ENCODE data around the gene PCCB. TPM values are rescaled to one million over a fixed set of nuclear protein-coding genes. Genes with fewer than 3 reads are reported as not detected.
"Not testable (repeated sequence)": the region's sequence is repeated elsewhere in the genome, so short reads cannot be mapped to it uniquely, and the experiment has no call there.

The PCCB gene
- total RNA-seq, 1 donor from 2014 or later, result 41.7 TPM

GRCh38 chr3:136247855-136248590 is 2.1 kb upstream of the PCCB start:
- Mint-ChIP-seq H3K36me3 (ENCODE audit: low read depth) (no peaks in the 10 kb centered on the region), H3K4me1 (ENCODE audit: low read depth) (peaks cover 21% of the 10 kb centered on the region), H3K27ac (no peak overlapping the region), H3K4me3 (no peak overlapping the region), H3K27me3 (ENCODE audit: insufficient read depth) (peaks cover 1% of the 10 kb centered on the region), H3K9me3 (no peaks in the 10 kb centered on the region)
- DNase-seq (ENCODE audit: low spot score), result no peak
- intact Hi-C loops (cut with micrococcal nuclease), result no loop called here

GRCh38 chr3:136249091-136249490 is 1.0 kb upstream of the PCCB start:
- Mint-ChIP-seq H3K4me1 (ENCODE audit: low read depth) (peaks cover 21% of the 10 kb centered on the region), H3K36me3 (ENCODE audit: low read depth) (peaks cover 1% of the 10 kb centered on the region), H3K27ac (no peak overlapping the region), H3K9me3 (no peaks in the 10 kb centered on the region), H3K27me3 (ENCODE audit: insufficient read depth) (no peaks in the 10 kb centered on the region), H3K4me3 (no peak overlapping the region)
- DNase-seq (ENCODE audit: low spot score), result no peak
- intact Hi-C loops (cut with micrococcal nuclease), result no loop called here

GRCh38 chr3:136249593-136249992 is 547 bp upstream of the PCCB start:
- H3K4me1 Mint-ChIP-seq (ENCODE audit: low read depth), result peaks cover 21% of the 10 kb centered on the region
- no peak for DNase-seq (ENCODE audit: low spot score)
- peaks cover 1% of the 10 kb centered on the region for H3K36me3 Mint-ChIP-seq (ENCODE audit: low read depth)
- H3K27ac Mint-ChIP-seq, result peak overlapping the region; percentile 91
- intact Hi-C loops (cut with micrococcal nuclease), result no loop called here
- peak overlapping the region; percentile 89 for H3K4me3 Mint-ChIP-seq
- H3K27me3 Mint-ChIP-seq (ENCODE audit: insufficient read depth), result no peaks in the 10 kb centered on the region
- no peaks in the 10 kb centered on the region for H3K9me3 Mint-ChIP-seq

- Mint-ChIP-seq H3K27ac (peak overlapping the region; percentile 91), H3K4me1 (ENCODE audit: low read depth) (peaks cover 25% of the 10 kb centered on the region), H3K36me3 (ENCODE audit: low read depth) (peaks cover 6% of the 10 kb centered on the region), H3K27me3 (ENCODE audit: insufficient read depth) (no peaks in the 10 kb centered on the region), H3K4me3 (peak overlapping the region; percentile 89), H3K9me3 (no peaks in the 10 kb centered on the region)
- intact Hi-C loops (cut with micrococcal nuclease), result loop anchor here (1.0 to 5.0 kb wide), 8 partner anchors 55 to 1765 kb away; partner anchors contain the start of genes CEP63, MSL2, NCK1 and STAG1
- DNase-seq (ENCODE audit: low spot score), result peak; percentile 1
These were observed 842 bp downstream of the PCCB start for GRCh38 chr3:136250903-136251460.

- no peaks in the 10 kb centered on the region for H3K9me3 Mint-ChIP-seq
- peak overlapping the region; percentile 89 for H3K4me3 Mint-ChIP-seq
- H3K36me3 Mint-ChIP-seq (ENCODE audit: low read depth), result peaks cover 11% of the 10 kb centered on the region
- peak overlapping the region; percentile 72 for H3K27ac Mint-ChIP-seq
- intact Hi-C loops (cut with micrococcal nuclease), result loop anchor here (2.0 to 5.0 kb wide), 3 partner anchors 99 to 761 kb away; no protein-coding TSS in a partner anchor
- H3K27me3 Mint-ChIP-seq (ENCODE audit: insufficient read depth), result no peaks in the 10 kb centered on the region
- DNase-seq (ENCODE audit: low spot score), result no peak
- H3K4me1 Mint-ChIP-seq (ENCODE audit: low read depth), result peaks cover 25% of the 10 kb centered on the region
These were observed 1.4 kb downstream of the PCCB start for GRCh38 chr3:136251511-136251910.

GRCh38 chr3:136255672-136256406 is 5.7 kb downstream of the PCCB start:
- Mint-ChIP-seq H3K27ac (no peak overlapping the region), H3K4me3 (no peak overlapping the region), H3K4me1 (ENCODE audit: low read depth) (peaks cover 14% of the 10 kb centered on the region), H3K27me3 (ENCODE audit: insufficient read depth) (no peaks in the 10 kb centered on the region), H3K9me3 (no peaks in the 10 kb centered on the region), H3K36me3 (ENCODE audit: low read depth) (peaks cover 27% of the 10 kb centered on the region)
- DNase-seq (ENCODE audit: low spot score), result no peak
- intact Hi-C loops (cut with micrococcal nuclease), result no loop called here

- Mint-ChIP-seq H3K4me1 (ENCODE audit: low read depth) (peaks cover 4% of the 10 kb centered on the region), H3K27ac (no peak overlapping the region), H3K4me3 (no peak overlapping the region), H3K27me3 (ENCODE audit: insufficient read depth) (no peaks in the 10 kb centered on the region), H3K36me3 (ENCODE audit: low read depth) (peaks cover 44% of the 10 kb centered on the region), H3K9me3 (no peaks in the 10 kb centered on the region)
- no peak for DNase-seq (ENCODE audit: low spot score)
- intact Hi-C loops (cut with micrococcal nuclease), result no loop called here
These were observed 8.1 kb downstream of the PCCB start for GRCh38 chr3:136258199-136258598.

GRCh38 chr3:136261826-136262225 is 11.7 kb downstream of the PCCB start:
- H3K4me1 Mint-ChIP-seq (ENCODE audit: low read depth), result no peaks in the 10 kb centered on the region
- H3K27ac Mint-ChIP-seq, result no peak overlapping the region
- DNase-seq (ENCODE audit: low spot score), result no peak
- intact Hi-C loops (cut with micrococcal nuclease), result no loop called here
- H3K9me3 Mint-ChIP-seq, result no peaks in the 10 kb centered on the region
- no peak overlapping the region for H3K4me3 Mint-ChIP-seq
- peaks cover 38% of the 10 kb centered on the region for H3K36me3 Mint-ChIP-seq (ENCODE audit: low read depth)
- H3K27me3 Mint-ChIP-seq (ENCODE audit: insufficient read depth), result no peaks in the 10 kb centered on the region

- H3K27me3 Mint-ChIP-seq (ENCODE audit: insufficient read depth), result no peaks in the 10 kb centered on the region
- no peak for DNase-seq (ENCODE audit: low spot score)
- no peak overlapping the region for H3K27ac Mint-ChIP-seq
- intact Hi-C loops (cut with micrococcal nuclease), result no loop called here
- no peak overlapping the region for H3K4me3 Mint-ChIP-seq
- no peaks in the 10 kb centered on the region for H3K9me3 Mint-ChIP-seq
- peaks cover 34% of the 10 kb centered on the region for H3K36me3 Mint-ChIP-seq (ENCODE audit: low read depth)
- no peaks in the 10 kb centered on the region for H3K4me1 Mint-ChIP-seq (ENCODE audit: low read depth)
These were observed 12.4 kb downstream of the PCCB start for GRCh38 chr3:136262559-136262958.

GRCh38 chr3:136263251-136263650 is 13.1 kb downstream of the PCCB start:
- H3K4me3 Mint-ChIP-seq, result no peak overlapping the region
- H3K4me1 Mint-ChIP-seq (ENCODE audit: low read depth), result no peaks in the 10 kb centered on the region
- no peaks in the 10 kb centered on the region for H3K27me3 Mint-ChIP-seq (ENCODE audit: insufficient read depth)
- H3K36me3 Mint-ChIP-seq (ENCODE audit: low read depth), result peaks cover 29% of the 10 kb centered on the region
- H3K9me3 Mint-ChIP-seq, result no peaks in the 10 kb centered on the region
- no peak for DNase-seq (ENCODE audit: low spot score)
- intact Hi-C loops (cut with micrococcal nuclease), result no loop called here
- no peak overlapping the region for H3K27ac Mint-ChIP-seq

GRCh38 chr3:136266468-136267125 is 16.5 kb downstream of the PCCB start:
- H3K9me3 Mint-ChIP-seq; H3K27ac Mint-ChIP-seq; H3K4me3 Mint-ChIP-seq; H3K4me1 Mint-ChIP-seq (ENCODE audit: low read depth); intact Hi-C loops (cut with micrococcal nuclease); H3K27me3 Mint-ChIP-seq (ENCODE audit: insufficient read depth); DNase-seq (ENCODE audit: low spot score): not testable (repeated sequence)
- peaks cover 31% of the 10 kb centered on the region for H3K36me3 Mint-ChIP-seq (ENCODE audit: low read depth)

- intact Hi-C loops (cut with micrococcal nuclease), result no loop called here
- H3K4me1 Mint-ChIP-seq (ENCODE audit: low read depth), result peaks cover 12% of the 10 kb centered on the region
- no peaks in the 10 kb centered on the region for H3K27me3 Mint-ChIP-seq (ENCODE audit: insufficient read depth)
- H3K4me3 Mint-ChIP-seq, result no peak overlapping the region
- no peaks in the 10 kb centered on the region for H3K9me3 Mint-ChIP-seq
- peaks cover 26% of the 10 kb centered on the region for H3K36me3 Mint-ChIP-seq (ENCODE audit: low read depth)
- H3K27ac Mint-ChIP-seq, result no peak overlapping the region
- no peak for DNase-seq (ENCODE audit: low spot score)
These were observed 17.1 kb downstream of the PCCB start for GRCh38 chr3:136267235-136267634.

- H3K36me3 Mint-ChIP-seq (ENCODE audit: low read depth), result peaks cover 26% of the 10 kb centered on the region
- peaks cover 27% of the 10 kb centered on the region for H3K4me1 Mint-ChIP-seq (ENCODE audit: low read depth)
- H3K9me3 Mint-ChIP-seq, result peaks cover 5% of the 10 kb centered on the region
- H3K4me3 Mint-ChIP-seq, result no peak overlapping the region
- H3K27me3 Mint-ChIP-seq (ENCODE audit: insufficient read depth), result no peaks in the 10 kb centered on the region
- DNase-seq (ENCODE audit: low spot score), result no peak
- H3K27ac Mint-ChIP-seq, result no peak overlapping the region
- intact Hi-C loops (cut with micrococcal nuclease), result no loop called here
These were observed 20.0 kb downstream of the PCCB start for GRCh38 chr3:136270179-136270578.
